ENCODE measurements around the gene FANCI.

FANCI gene

DNA sequence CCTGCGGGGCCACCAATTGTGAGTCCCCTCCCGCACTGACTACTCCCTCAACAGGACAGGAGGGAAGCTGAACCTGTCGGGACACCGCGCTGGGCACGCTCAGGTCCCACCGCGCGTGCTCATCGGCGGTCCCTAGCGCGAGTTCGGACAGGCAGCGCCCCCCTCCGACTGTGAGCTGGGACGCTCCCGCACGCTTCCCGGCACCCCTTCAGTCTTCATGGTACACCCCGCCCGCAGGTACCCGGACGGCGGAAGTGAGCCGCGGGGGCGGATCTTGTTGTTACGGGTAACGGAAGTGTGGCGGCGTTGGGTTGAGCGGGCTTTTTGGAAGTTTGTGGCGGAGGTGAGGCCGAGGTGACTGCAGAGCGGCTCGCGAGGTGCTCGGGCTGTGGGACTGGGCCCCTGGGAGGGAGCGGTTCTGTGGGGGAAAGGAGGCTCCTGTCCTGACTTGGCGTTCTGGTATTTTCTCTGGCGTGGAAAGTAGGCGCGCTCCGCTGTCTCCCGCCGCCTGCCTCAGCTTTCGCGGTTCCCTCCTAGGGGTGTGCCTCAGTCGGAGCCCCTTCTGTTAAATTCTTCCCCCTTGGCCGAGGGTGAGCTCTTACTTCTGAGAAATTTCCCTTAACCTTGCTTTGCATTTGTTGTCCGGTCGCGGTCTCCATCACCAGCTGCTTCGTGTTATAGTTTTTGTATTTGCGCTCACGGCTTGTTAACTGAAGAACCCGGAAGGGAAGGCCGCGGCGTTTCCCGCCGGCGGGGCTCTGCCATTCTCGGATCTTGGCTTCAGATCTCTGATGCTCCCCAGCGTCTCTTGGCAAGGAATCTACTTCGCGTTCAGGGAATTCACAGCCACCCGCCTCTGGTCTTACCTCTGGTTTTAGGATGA lies at the start of gene FANCI:
TSS of gene FANCI (plus strand) at position 289 of the 883 bp plus-strand sequence. CDS start 3,669 bp downstream, outside the sequence.
- peak; percentile 92 to 97 for DNase-seq (ENCODE audit: low read depth in 1 of 2, low spot score in 1 of 2)

GRCh38 chr15:89194608-89195007 lies 49.2 kb upstream of the FANCI start:
- DNase-seq (ENCODE audit: low read depth in 1 of 2, low spot score in 1 of 2), result no peak

DNA sequence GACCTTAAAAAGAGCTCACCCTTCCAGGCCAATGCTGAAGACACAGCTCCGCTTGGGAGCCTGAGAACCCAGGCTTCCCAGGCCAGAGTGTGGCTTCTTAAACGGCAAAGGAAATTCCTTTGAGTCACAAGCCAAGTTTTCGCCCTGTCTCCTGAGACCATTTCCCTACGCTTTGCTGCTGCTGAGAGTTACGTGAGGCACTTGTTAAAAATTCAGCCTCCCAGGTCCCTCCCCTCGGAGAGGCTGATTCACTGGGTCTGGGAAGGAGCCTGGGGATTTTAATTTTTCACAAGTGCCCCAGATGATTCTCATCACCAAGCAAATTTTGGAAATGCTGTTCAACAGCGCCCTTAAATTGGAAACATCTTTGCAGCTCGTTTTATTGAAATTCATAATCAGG lies 47.9 kb upstream of the FANCI start:
- DNase-seq (ENCODE audit: low read depth in 1 of 2, low spot score in 1 of 2), result no peak

- DNase-seq (ENCODE audit: low read depth in 1 of 2, low spot score in 1 of 2), result no peak
Measured at GRCh38 chr15:89196241-89196640, 47.5 kb upstream of the FANCI start.

DNA sequence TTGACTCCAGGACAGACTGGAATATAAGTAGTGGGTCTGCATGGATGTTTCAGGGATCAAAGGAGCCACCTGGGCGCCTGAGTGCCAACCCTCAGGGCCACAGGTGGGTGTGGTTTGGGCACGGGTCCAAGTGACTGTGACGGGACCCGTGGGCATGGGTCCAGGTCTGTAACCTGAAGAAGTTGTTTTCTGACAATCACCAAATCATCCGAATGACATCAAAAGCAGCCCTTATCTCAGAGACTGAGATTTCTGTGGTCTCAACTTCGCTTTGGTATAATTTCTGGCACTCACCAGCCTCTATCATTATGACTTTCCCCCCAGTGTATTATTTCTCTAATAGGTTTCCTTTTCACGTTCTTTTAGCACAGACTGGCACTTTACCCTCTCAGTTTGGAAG lies 46.8 kb upstream of the FANCI start:
- DNase-seq (ENCODE audit: low read depth in 1 of 2, low spot score in 1 of 2), result no peak

DNA sequence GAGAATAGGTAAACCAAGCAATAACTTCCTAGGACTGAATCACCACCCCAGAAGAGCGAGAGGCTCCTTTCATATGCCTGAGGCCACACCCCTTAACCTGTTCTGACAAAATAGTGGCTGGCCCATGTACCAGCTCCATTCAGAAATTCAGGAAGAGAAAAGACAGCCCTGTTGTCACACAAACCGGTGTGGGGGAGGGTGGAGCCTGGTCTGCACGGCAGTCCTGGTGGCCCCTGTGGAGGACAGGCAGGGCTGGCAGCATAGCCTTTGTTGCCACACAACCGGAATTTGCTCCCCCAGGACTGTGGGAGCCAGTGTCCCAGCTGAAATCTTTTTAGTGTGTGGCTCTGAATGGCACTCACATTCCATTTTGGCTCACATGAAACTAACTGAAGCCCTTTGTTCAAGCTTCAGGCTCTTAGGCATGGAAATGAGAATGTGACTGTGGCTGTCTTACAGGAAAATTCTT lies 46.2 kb upstream of the FANCI start:
- no peak for DNase-seq (ENCODE audit: low read depth in 1 of 2, low spot score in 1 of 2)

- no peak for DNase-seq (ENCODE audit: low read depth in 1 of 2, low spot score in 1 of 2)
Measured at GRCh38 chr15:89198196-89198595, 45.6 kb upstream of the FANCI start.

GRCh38 chr15:89198934-89199333 lies 44.8 kb upstream of the FANCI start:
- DNase-seq (ENCODE audit: low read depth in 1 of 2, low spot score in 1 of 2), result no peak

DNA sequence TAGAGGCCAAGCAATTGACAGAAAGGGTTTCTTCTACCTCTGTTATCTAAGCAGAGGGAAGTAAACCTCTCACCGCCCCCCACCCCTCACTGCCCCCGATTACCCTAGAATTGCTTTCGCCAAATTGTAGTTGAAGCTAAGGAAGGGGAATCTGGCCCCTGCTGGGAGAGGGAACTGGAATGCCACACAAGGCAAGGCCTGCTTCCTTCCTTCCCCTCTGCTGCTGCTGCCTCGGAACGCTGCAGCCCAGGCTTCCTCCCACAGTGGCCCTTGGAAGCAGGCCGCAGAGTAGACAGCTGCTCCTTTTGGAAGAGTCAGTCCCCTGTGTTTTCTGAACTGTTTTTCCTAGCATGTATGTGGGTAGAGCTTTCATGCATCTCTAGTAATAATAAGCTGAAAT lies 44.0 kb upstream of the FANCI start:
- no peak for DNase-seq (ENCODE audit: low read depth in 1 of 2, low spot score in 1 of 2)

DNA sequence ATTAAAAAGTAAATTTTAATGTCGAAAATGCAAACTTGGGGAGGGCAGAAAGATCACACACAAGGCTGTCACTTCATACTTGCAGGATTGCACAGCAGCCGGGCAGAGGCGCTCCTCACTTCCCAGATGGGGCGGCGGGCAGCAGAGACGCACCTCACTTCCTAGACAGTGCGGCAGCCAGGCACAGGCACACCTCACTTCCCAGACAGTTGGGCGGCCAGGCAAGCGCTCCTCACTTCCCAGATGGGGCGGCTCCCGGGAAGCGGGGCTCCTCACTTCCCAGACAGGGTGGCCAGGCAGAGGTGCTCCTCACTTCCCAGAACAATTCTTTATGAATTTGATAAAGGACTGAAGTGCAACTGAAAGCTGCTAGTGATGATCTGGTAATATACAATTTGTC lies 43.6 kb upstream of the FANCI start:
- no peak for DNase-seq (ENCODE audit: low read depth in 1 of 2, low spot score in 1 of 2)

DNA sequence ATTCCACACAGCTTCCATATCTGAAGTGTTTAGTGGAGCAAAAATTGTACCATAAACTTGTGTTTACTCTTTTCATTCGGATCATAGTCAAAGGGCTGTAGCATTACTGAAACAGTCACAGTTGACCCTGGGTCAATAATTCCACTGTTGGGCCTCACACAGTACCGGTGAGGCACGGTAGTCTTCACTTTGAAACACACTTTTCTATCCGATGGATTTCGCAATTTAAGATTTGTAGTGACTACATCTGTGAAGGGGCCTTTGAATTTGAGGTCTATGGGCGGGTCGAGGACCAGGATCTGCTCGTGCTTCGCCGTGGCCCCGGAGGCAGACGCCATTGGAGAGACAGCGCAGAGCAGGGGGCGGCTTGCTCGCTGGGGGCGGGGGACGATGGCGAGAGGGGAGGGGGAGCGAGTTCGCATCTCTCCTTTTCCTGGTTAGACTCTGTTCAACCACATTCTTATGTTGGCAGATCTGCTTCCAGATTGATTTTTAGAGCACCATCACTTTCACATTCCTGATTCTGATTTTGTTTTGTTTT lies 42.2 kb upstream of the FANCI start:
- no peak for DNase-seq (ENCODE audit: low read depth in 1 of 2, low spot score in 1 of 2)

GRCh38 chr15:89203705-89204273 lies 40.0 kb upstream of the FANCI start:
- no peak for DNase-seq (ENCODE audit: low read depth in 1 of 2, low spot score in 1 of 2)

- DNase-seq (ENCODE audit: low read depth in 1 of 2, low spot score in 1 of 2), result no peak
Measured at GRCh38 chr15:89205991-89206585, 37.7 kb upstream of the FANCI start.

DNA sequence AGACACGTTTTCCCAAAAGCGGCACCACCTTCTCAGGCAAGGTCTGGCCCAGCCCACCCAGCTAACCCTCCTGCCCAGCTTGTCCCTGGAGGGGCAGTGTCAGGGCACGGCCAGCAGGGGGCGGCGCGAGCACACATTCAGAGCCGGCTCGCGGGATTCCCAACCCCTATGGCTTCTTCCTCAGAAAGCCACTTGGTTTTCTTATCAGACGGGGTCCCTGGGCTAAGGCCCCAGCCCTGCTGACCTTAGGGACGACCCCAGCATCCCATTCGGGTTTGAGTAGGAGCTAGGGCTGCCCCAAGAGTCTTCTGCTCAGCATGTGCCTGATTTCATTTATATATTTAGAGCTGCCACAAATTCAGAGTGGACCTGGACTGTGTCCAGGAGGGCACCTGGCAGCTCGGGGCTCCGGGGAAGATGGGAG lies 36.9 kb upstream of the FANCI start:
- peak; percentile 51 to 52 for DNase-seq (ENCODE audit: low read depth in 1 of 2, low spot score in 1 of 2)

- DNase-seq (ENCODE audit: low read depth in 1 of 2, low spot score in 1 of 2), result no peak
Measured at GRCh38 chr15:89208256-89208655, 35.5 kb upstream of the FANCI start.

DNA sequence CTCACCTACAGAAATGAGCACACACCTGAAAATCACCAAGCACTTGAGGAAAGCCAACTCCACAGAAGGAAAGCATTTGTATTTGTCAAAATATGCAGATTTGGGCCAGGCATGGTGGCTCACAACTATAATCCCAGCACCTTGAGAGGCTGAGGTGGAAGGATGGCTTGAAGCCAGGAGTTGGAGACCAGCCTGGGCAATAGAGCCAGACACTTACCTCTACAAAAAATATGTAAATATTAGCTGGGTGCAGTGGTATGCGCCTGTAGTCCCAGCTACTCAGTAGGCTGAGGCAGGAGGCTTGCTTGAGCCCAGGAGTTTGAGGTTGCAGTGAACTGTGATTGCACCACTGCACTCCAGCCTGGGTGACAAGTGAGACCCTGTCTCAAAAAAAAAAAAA lies 34.7 kb upstream of the FANCI start:
- DNase-seq (ENCODE audit: low read depth in 1 of 2, low spot score in 1 of 2), result no peak

GRCh38 chr15:89211678-89212170 lies 32.1 kb upstream of the FANCI start:
- DNase-seq (ENCODE audit: low read depth in 1 of 2, low spot score in 1 of 2), result no peak

DNA sequence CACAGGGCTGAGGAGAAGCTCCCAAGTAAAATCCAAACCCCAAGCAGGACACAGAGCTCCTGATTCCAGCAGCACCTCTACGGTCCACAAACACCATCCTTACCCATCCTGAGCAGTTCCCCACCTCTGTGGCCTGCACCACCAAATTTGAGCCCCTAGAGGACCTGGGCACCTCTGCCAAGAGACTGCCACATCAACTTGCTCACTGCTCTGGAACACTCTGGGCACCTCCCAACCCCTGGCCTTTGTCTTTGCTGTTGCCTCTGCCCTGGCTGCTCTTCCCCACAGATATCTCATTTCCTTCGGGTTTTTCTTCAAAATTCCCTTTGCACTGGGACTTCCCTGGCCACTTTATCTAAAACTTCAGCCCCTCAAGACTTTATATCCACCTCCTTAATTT lies 28.2 kb upstream of the FANCI start:
- DNase-seq (ENCODE audit: low read depth in 1 of 2, low spot score in 1 of 2), result no peak

DNA sequence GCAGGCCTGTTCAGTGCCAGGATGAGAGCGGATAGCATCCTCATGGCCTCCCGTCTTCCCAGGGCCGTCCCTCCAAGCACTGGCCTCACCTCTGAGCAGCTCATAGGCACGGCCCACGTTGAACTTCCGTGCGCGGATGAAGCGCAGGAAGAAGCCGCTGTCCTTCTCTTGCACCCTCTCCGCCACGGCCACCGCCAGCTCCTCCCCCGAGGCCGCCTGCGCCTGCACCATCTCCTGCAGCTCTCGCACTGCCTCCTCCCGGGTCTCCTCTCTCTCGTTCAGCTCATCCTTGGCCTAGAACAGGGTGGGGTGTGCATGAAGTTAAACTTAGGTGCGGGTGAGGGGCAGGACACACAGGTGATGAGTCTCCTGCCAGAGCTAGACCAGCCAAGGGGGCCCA lies 26.7 kb upstream of the FANCI start:
- DNase-seq (ENCODE audit: low read depth in 1 of 2, low spot score in 1 of 2), result no peak

- no peak for DNase-seq (ENCODE audit: low read depth in 1 of 2, low spot score in 1 of 2)
Measured at GRCh38 chr15:89217686-89218376, 25.9 kb upstream of the FANCI start.

- no peak for DNase-seq (ENCODE audit: low read depth in 1 of 2, low spot score in 1 of 2)
Measured at GRCh38 chr15:89218531-89218930, 25.2 kb upstream of the FANCI start.
